OCI-LY7 (cell line): ENCODE data around the gene TSPAN11. TPM values are rescaled to one million over a fixed set of nuclear protein-coding genes. Genes with fewer than 3 reads are reported as not detected.

Experiments used
- BruUV-seq: library from RNA; stranded (reverse); fragments of 400-500 nt; replicated peaks from 2 replicates; lab custom pipeline; 2021; lab: Mats Ljungman, UMichigan
- CTCF ChIA-PET: fragments of 300-600 bp; sonication (Branson Sonifier 250); formaldehyde crosslinking; loops from one replicate; lab custom pipeline; 2022; ENCODE audit warnings: antibody characterized with exemption; ENCODE audit not compliant: unreplicated experiment; lab: Charles Lee
- POLR2A ChIA-PET: fragments of 300-600 bp; sonication (Branson Sonifier 250); formaldehyde crosslinking; loops from one replicate; lab custom pipeline; 2022; ENCODE audit warnings: antibody characterized with exemption; lab: Charles Lee
- DNase-seq: peaks from one replicate; pipeline ENCODE4 v3.0.0-alpha.2; 2015; ENCODE audit warnings: low spot score
- H2AFZ ChIP-seq: fragments of 200-600 bp; sonication (generic), shearing (Covaris generic); 2 replicates; pipeline ENCODE4 v1.6.1; 2014; ENCODE audit warnings: mild to moderate bottlenecking, antibody characterized with exemption, low read length, moderate library complexity
- H3K27ac ChIP-seq: fragments of 200-600 bp; sonication (generic); 2 replicates; pipeline ENCODE4 v1.5.1; 2014; ENCODE audit warnings: mixed run types, low read depth, mild to moderate bottlenecking, moderate library complexity, low read length, inconsistent platforms; ENCODE audit not compliant: poor library complexity, severe bottlenecking
- H3K36me3 ChIP-seq: fragments of 200-600 bp; sonication (generic); 2 replicates; pipeline ENCODE4 v1.6.1; 2014; ENCODE audit warnings: mild to moderate bottlenecking, antibody characterized with exemption, low read length, moderate library complexity, mixed read lengths; ENCODE audit not compliant: insufficient read depth
- H3K4me1 ChIP-seq: fragments of 200-600 bp; sonication (generic); 2 replicates; pipeline ENCODE4 v1.5.1; 2014; ENCODE audit warnings: mild to moderate bottlenecking, low read length; ENCODE audit not compliant: insufficient read depth, poor library complexity, severe bottlenecking
- H3K4me2 ChIP-seq: fragments of 200-600 bp; sonication (generic); 2 replicates; pipeline ENCODE4 v1.6.1; 2014; ENCODE audit warnings: mild to moderate bottlenecking, low read length
- H3K4me3 ChIP-seq: fragments of 200-600 bp; sonication (generic); 2 replicates; pipeline ENCODE4 v1.5.1; 2014; ENCODE audit warnings: mild to moderate bottlenecking, low read depth, low read length; ENCODE audit not compliant: poor library complexity, severe bottlenecking
- H3K79me2 ChIP-seq: fragments of 200-600 bp; sonication (generic); 2 replicates; pipeline ENCODE4 v1.6.1; 2016; ENCODE audit warnings: low read depth, mild to moderate bottlenecking, low read length, moderate library complexity, mixed read lengths; ENCODE audit not compliant: insufficient read depth
- H3K9me2 ChIP-seq: fragments of 200-600 bp; sonication (generic); 2 replicates; pipeline ENCODE4 v1.6.1; 2016; ENCODE audit warnings: mild to moderate bottlenecking, low read length, mixed read lengths; ENCODE audit not compliant: insufficient read depth
- H3K9me3 ChIP-seq: fragments of 200-600 bp; sonication (generic); 2 replicates; pipeline ENCODE4 v1.6.1; 2014; ENCODE audit warnings: mild to moderate bottlenecking, mixed run types, low read length, mixed read lengths
- H4K20me1 ChIP-seq: fragments of 200-600 bp; sonication (generic); 2 replicates; pipeline ENCODE4 v1.6.1; 2014; ENCODE audit warnings: mild to moderate bottlenecking, antibody characterized with exemption, low read length, moderate library complexity, mixed read lengths; ENCODE audit not compliant: insufficient read depth
- CTCF ChIP-seq: fragments of 200-600 bp; sonication (generic); conservative IDR thresholded peaks from 2 replicates; pipeline ENCODE4 v1.5.1; 2014; ENCODE audit warnings: mild to moderate bottlenecking, antibody characterized with exemption, low read length, moderate library complexity, mixed read lengths
- EZH2phosphoT487 ChIP-seq: fragments of 200-600 bp; sonication (generic); IDR thresholded peaks from 2 replicates; pipeline ENCODE4 v1.6.1; 2018; ENCODE audit warnings: low read depth, borderline replicate concordance, mild to moderate bottlenecking, mixed run types, antibody characterized with exemption, low read length, moderate library complexity, mixed read lengths
- intact Hi-C: fragments of 100-400 bp; cut with micrococcal nuclease; formaldehyde crosslinking; loops from one replicate; pipeline ENCODE4 v1.10.0; 2022; ENCODE audit not compliant: unreplicated experiment
- total RNA-seq, 2 experiments: library from RNA; depleted of rRNA in 1 of 2; stranded (reverse); fragments of >200 nt in 1 of 2; shearing (Covaris generic) in 1 of 2; gene quantifications; 2 replicates each; pipeline ENCODE4 v1.2.3, GENCODE V29; 2014 to 2022

The TSPAN11 gene
- total RNA-seq, 2 experiments from 2014 or later: not detected

GRCh38 chr12:30930641-30931040 is 4.1 kb downstream of the TSPAN11 start:
- intact Hi-C loops: no loop called here
- no peak for DNase-seq
- no TSS peak for BruUV-seq
- ChIA-PET POLR2A (interaction anchor here (0.6 to 1.6 kb wide), 2 partner anchors 9 to 435 kb away, joined by 3 read pairs; no protein-coding TSS in a partner anchor), CTCF (no interaction called here)
- no peaks in the 10 kb centered on the region for H3K9me3 ChIP-seq
- H3K4me1 ChIP-seq: no peaks in the 10 kb centered on the region
- TF ChIP-seq EZH2phosphoT487 (no peak), CTCF (no peak)
- H3K4me3 ChIP-seq: no peak overlapping the region
- no peak overlapping the region for H3K27ac ChIP-seq
- H3K36me3 ChIP-seq: no peaks in the 10 kb centered on the region
- H2AFZ ChIP-seq: no peak overlapping the region
- no peaks in the 10 kb centered on the region for H4K20me1 ChIP-seq
- no peaks in the 10 kb centered on the region for H3K79me2 ChIP-seq
- H3K4me2 ChIP-seq: no peak overlapping the region
- H3K9me2 ChIP-seq: no peaks in the 10 kb centered on the region

- ChIA-PET POLR2A (interaction anchor here (1.0 kb wide), 1 partner anchor 54 kb away, joined by 3 read pairs; no protein-coding TSS in a partner anchor), CTCF (no interaction called here)
- no peaks in the 10 kb centered on the region for H3K36me3 ChIP-seq
- no peak for DNase-seq
- no peaks in the 10 kb centered on the region for H3K4me1 ChIP-seq
- H3K9me2 ChIP-seq: no peaks in the 10 kb centered on the region
- intact Hi-C loops: no loop called here
- H3K79me2 ChIP-seq: no peaks in the 10 kb centered on the region
- no peak for TF ChIP-seq EZH2phosphoT487
- no peak for TF ChIP-seq CTCF
- no peaks in the 10 kb centered on the region for H3K9me3 ChIP-seq
- no peak overlapping the region for H3K4me2 ChIP-seq
- BruUV-seq: no TSS peak
- H2AFZ ChIP-seq: no peak overlapping the region
- no peak overlapping the region for H3K4me3 ChIP-seq
- H3K27ac ChIP-seq: no peak overlapping the region
- no peaks in the 10 kb centered on the region for H4K20me1 ChIP-seq
These were observed 6.3 kb downstream of the TSPAN11 start for GRCh38 chr12:30932881-30933280.

GRCh38 chr12:30934811-30935210 is 8.3 kb downstream of the TSPAN11 start:
- ChIA-PET POLR2A (no interaction called here), CTCF (no interaction called here)
- Histone ChIP-seq H3K79me2 (no peaks in the 10 kb centered on the region), H3K4me2 (no peak overlapping the region), H2AFZ (no peak overlapping the region), H3K4me1 (no peaks in the 10 kb centered on the region), H3K9me2 (no peaks in the 10 kb centered on the region), H3K4me3 (no peak overlapping the region), H3K9me3 (no peaks in the 10 kb centered on the region), H3K27ac (no peak overlapping the region), H3K36me3 (no peaks in the 10 kb centered on the region), H4K20me1 (no peaks in the 10 kb centered on the region)
- DNase-seq: no peak
- no TSS peak for BruUV-seq
- intact Hi-C loops: no loop called here
- TF ChIP-seq CTCF (no peak), EZH2phosphoT487 (no peak)
